ENCODE measurements around the gene NCSTN. TPM values are rescaled to one million over a fixed set of nuclear protein-coding genes. Genes with fewer than 3 reads are reported as not detected.

NCSTN gene
- polyA plus RNA-seq, 1 donor from 2014 or later = 21.0 TPM

DNA sequence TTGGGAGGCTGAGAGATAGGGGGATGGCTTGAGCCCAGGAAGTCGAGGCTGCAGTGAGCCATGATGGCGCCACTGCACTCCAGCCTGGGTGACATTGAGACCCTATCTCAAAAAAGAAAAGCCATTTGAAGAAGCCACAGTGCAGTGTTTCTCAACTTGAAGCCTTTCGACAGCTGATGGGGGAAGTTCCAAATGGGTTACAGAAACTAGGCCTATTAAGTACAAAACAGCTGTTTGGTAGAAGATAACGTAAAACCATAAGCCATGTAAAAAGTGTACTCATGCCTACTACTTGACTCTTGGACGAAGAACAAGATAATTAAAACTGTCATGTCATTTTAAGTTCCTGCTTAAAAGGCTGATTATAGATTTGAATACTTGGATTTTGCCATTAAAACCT is 16.8 kb upstream of the NCSTN start:
- peaks cover 26% of the 10 kb centered on the region for H3K36me3 ChIP-seq (ENCODE audit: insufficient read depth, low read length)
- no peak overlapping the region for H3K4me3 ChIP-seq (ENCODE audit: low read length)
- no peaks in the 10 kb centered on the region for H3K9me2 ChIP-seq (ENCODE audit: insufficient read depth, low read length)
- TF ChIP-seq POLR2AphosphoS5 (IDR thresholded peaks at IDR 0.05) (no peak), EP300 (conservative IDR thresholded peaks at IDR 0.05; ENCODE audit: poor library complexity, severe bottlenecking) (no peak), TAF1 (IDR thresholded peaks at IDR 0.05; ENCODE audit: low read depth) (no peak), MXI1 (conservative IDR thresholded peaks at IDR 0.05; ENCODE audit: poor library complexity, severe bottlenecking) (no peak), SMC3 (conservative IDR thresholded peaks at IDR 0.05; ENCODE audit: poor library complexity) (no peak)
- TF ChIP-seq, protein P1, sequence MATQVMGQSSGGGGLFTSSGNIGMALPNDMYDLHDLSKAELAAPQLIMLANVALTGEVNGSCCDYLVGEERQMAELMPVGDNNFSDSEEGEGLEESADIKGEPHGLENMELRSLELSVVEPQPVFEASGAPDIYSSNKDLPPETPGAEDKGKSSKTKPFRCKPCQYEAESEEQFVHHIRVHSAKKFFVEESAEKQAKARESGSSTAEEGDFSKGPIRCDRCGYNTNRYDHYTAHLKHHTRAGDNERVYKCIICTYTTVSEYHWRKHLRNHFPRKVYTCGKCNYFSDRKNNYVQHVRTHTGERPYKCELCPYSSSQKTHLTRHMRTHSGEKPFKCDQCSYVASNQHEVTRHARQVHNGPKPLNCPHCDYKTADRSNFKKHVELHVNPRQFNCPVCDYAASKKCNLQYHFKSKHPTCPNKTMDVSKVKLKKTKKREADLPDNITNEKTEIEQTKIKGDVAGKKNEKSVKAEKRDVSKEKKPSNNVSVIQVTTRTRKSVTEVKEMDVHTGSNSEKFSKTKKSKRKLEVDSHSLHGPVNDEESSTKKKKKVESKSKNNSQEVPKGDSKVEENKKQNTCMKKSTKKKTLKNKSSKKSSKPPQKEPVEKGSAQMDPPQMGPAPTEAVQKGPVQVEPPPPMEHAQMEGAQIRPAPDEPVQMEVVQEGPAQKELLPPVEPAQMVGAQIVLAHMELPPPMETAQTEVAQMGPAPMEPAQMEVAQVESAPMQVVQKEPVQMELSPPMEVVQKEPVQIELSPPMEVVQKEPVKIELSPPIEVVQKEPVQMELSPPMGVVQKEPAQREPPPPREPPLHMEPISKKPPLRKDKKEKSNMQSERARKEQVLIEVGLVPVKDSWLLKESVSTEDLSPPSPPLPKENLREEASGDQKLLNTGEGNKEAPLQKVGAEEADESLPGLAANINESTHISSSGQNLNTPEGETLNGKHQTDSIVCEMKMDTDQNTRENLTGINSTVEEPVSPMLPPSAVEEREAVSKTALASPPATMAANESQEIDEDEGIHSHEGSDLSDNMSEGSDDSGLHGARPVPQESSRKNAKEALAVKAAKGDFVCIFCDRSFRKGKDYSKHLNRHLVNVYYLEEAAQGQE (IDR thresholded peaks at IDR 0.05; ENCODE audit: borderline replicate concordance) = no peak
- TF ChIP-seq, protein P2, sequence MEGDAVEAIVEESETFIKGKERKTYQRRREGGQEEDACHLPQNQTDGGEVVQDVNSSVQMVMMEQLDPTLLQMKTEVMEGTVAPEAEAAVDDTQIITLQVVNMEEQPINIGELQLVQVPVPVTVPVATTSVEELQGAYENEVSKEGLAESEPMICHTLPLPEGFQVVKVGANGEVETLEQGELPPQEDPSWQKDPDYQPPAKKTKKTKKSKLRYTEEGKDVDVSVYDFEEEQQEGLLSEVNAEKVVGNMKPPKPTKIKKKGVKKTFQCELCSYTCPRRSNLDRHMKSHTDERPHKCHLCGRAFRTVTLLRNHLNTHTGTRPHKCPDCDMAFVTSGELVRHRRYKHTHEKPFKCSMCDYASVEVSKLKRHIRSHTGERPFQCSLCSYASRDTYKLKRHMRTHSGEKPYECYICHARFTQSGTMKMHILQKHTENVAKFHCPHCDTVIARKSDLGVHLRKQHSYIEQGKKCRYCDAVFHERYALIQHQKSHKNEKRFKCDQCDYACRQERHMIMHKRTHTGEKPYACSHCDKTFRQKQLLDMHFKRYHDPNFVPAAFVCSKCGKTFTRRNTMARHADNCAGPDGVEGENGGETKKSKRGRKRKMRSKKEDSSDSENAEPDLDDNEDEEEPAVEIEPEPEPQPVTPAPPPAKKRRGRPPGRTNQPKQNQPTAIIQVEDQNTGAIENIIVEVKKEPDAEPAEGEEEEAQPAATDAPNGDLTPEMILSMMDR (IDR thresholded peaks at IDR 0.05; ENCODE audit: poor library complexity, severe bottlenecking) = no peak
- H3K9me3 ChIP-seq (ENCODE audit: low read length) = no peaks in the 10 kb centered on the region
- no peak overlapping the region for H3K9ac ChIP-seq (ENCODE audit: low read length)
- H4K20me1 ChIP-seq (ENCODE audit: insufficient read depth) = no peaks in the 10 kb centered on the region
- no peak overlapping the region for H2AFZ ChIP-seq (ENCODE audit: low read depth, low read length)
- H3K27me3 ChIP-seq (ENCODE audit: insufficient read depth, low read depth, low read length) = no peaks in the 10 kb centered on the region
- H3F3A ChIP-seq (ENCODE audit: insufficient read depth, low read length, poor library complexity, severe bottlenecking) = no peaks in the 10 kb centered on the region
- H3K4me2 ChIP-seq (ENCODE audit: low read length) = no peak overlapping the region
- H3K27ac ChIP-seq (ENCODE audit: low read length) = no peak overlapping the region
- peaks cover 7% of the 10 kb centered on the region for H3K79me2 ChIP-seq (replicated peaks; ENCODE audit: insufficient read depth, low read length)

DNA sequence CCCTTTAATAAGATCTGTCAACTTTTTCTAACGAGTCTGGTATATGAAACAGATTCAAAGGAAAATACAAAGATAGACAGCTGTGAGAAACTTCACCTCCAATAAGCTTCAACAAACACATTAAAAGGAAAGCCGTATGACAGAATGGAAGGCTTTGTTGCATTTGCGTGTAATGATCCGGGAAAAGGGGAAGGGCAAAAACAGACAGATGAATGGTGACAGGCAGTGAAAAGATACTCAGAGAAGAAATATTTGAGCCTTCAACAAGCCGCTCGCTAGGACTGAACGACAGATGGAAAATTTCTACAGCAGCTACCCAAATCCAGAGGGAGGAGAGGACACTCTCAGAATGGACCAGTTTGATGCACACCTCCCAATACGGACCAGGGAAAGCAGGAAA is 15.0 kb upstream of the NCSTN start:
- no peaks in the 10 kb centered on the region for H4K20me1 ChIP-seq (ENCODE audit: insufficient read depth)
- H3K27ac ChIP-seq (ENCODE audit: low read length) = no peak overlapping the region
- peaks cover 2% of the 10 kb centered on the region for H3K79me2 ChIP-seq (replicated peaks; ENCODE audit: insufficient read depth, low read length)
- H3K4me3 ChIP-seq (ENCODE audit: low read length) = no peak overlapping the region
- H2AFZ ChIP-seq (ENCODE audit: low read depth, low read length) = no peak overlapping the region
- H3K9me2 ChIP-seq (ENCODE audit: insufficient read depth, low read length) = no peaks in the 10 kb centered on the region
- TF ChIP-seq, protein P2 (IDR thresholded peaks at IDR 0.05; ENCODE audit: poor library complexity, severe bottlenecking) = no peak
- TF ChIP-seq SMC3 (conservative IDR thresholded peaks at IDR 0.05; ENCODE audit: poor library complexity) = no peak
- TF ChIP-seq EP300 (conservative IDR thresholded peaks at IDR 0.05; ENCODE audit: poor library complexity, severe bottlenecking) = no peak
- no peak overlapping the region for H3K9ac ChIP-seq (ENCODE audit: low read length)
- H3F3A ChIP-seq (ENCODE audit: insufficient read depth, low read length, poor library complexity, severe bottlenecking) = no peaks in the 10 kb centered on the region
- peaks cover 20% of the 10 kb centered on the region for H3K36me3 ChIP-seq (ENCODE audit: insufficient read depth, low read length)
- no peaks in the 10 kb centered on the region for H3K9me3 ChIP-seq (ENCODE audit: low read length)
- H3K4me2 ChIP-seq (ENCODE audit: low read length) = no peak overlapping the region
- H3K27me3 ChIP-seq (ENCODE audit: insufficient read depth, low read depth, low read length) = no peaks in the 10 kb centered on the region
